ENCODE results near the gene CD300A. TPM values are rescaled to one million over a fixed set of nuclear protein-coding genes. Genes with fewer than 3 reads are reported as not detected.

Gene CD300A
- total and polyA plus RNA-seq, 10 donors, result 34.2 to 142 (median 107) TPM

- H3K27ac ChIP-seq, result peak overlapping the region; percentile 63 to 95 (median 88)
- WGBS, 5 donors, result 22 to 39% (median 29%) methylated on average over 21 of the region's 21 CpGs
Observed at GRCh38 chr17:74467221-74467951, 952 bp downstream of the CD300A start.

GRCh38 chr17:74471341-74471740 is 4.9 kb downstream of the CD300A start:
- peaks cover 0 to 73% (median 12%) of the 10 kb centered on the region in 6 donors for H3K36me3 ChIP-seq
- peak overlapping the region in 4 of 8 donors; percentile 15 to 95 (median 94) for H3K27ac ChIP-seq
- DNase-seq, result no peak
- TF ChIP-seq POLR2A (IDR thresholded peaks at IDR 0.05), result no peak
- TF ChIP-seq CTCF (IDR thresholded peaks at IDR 0.05 in 8 of 11, conservative IDR thresholded peaks at IDR 0.05 in 3 of 11), result no peak
- TF ChIP-seq POLR2AphosphoS5 (IDR thresholded peaks at IDR 0.05), result no peak
- WGBS, 5 donors, result 83 to 93% (median 88%) methylated on average over 3 of the region's 3 CpGs
- H3K4me3 ChIP-seq, result no peak overlapping the region
- H3K4me1 ChIP-seq, result peaks cover 0 to 99% (median 48%) of the 10 kb centered on the region in 6 donors
- peaks cover 0 to 25% (median 0%) of the 10 kb centered on the region in 7 donors for H3K27me3 ChIP-seq (replicated peaks in 1 of 7)
- intact Hi-C loops (cut with DNase I; ENCODE audit: low total_unique reads), result no loop called here
- peaks cover 0 to 17% (median 12%) of the 10 kb centered on the region in 8 donors for H3K9me3 ChIP-seq

More at GRCh38 chr17:74467221-74467951, 952 bp downstream of the CD300A start:
- TF ChIP-seq CTCF (IDR thresholded peaks at IDR 0.05 in 8 of 11, conservative IDR thresholded peaks at IDR 0.05 in 3 of 11) (no peak), POLR2AphosphoS5 (IDR thresholded peaks at IDR 0.05) (peak in 1 of 3 donors; percentile 76), POLR2A (IDR thresholded peaks at IDR 0.05) (no peak)
- Histone ChIP-seq H3K27me3 (replicated peaks in 1 of 7) (peaks cover 0 to 14% (median 0%) of the 10 kb centered on the region in 7 donors), H3K4me3 (peak overlapping the region; percentile 40 to 88 (median 53)), H3K36me3 (peaks cover 0 to 33% (median 0%) of the 10 kb centered on the region in 6 donors), H3K9me3 (no peaks in the 10 kb centered on the region), H3K4me1 (peaks cover 13 to 100% (median 64%) of the 10 kb centered on the region in 6 donors)
- intact Hi-C loops (cut with DNase I; ENCODE audit: low total_unique reads), result no loop called here
- DNase-seq, result no peak

- no peak for DNase-seq
- no peak for TF ChIP-seq POLR2A (IDR thresholded peaks at IDR 0.05)
- TF ChIP-seq CTCF (IDR thresholded peaks at IDR 0.05 in 8 of 11, conservative IDR thresholded peaks at IDR 0.05 in 3 of 11), result no peak
- no peak for TF ChIP-seq POLR2AphosphoS5 (IDR thresholded peaks at IDR 0.05)
Observed at GRCh38 chr17:74472890-74473289, 6.5 kb downstream of the CD300A start.

GRCh38 chr17:74473294-74473693 is 6.9 kb downstream of the CD300A start:
- Histone ChIP-seq H3K4me3 (peak overlapping the region in 1 of 8 donors; percentile 27), H3K27me3 (replicated peaks in 1 of 7) (peaks cover 0 to 16% (median 0%) of the 10 kb centered on the region in 7 donors), H3K9me3 (peaks cover 0 to 17% (median 13%) of the 10 kb centered on the region in 8 donors), H3K27ac (peak overlapping the region in 4 of 8 donors; percentile 4 to 95 (median 94)), H3K4me1 (peaks cover 3 to 99% (median 47%) of the 10 kb centered on the region in 6 donors), H3K36me3 (peaks cover 0 to 89% (median 12%) of the 10 kb centered on the region in 6 donors)
- intact Hi-C loops (cut with DNase I; ENCODE audit: low total_unique reads), result no loop called here
- DNase-seq, result no peak
- no peak for TF ChIP-seq CTCF (IDR thresholded peaks at IDR 0.05 in 8 of 11, conservative IDR thresholded peaks at IDR 0.05 in 3 of 11)
- no peak for TF ChIP-seq POLR2A (IDR thresholded peaks at IDR 0.05)
- TF ChIP-seq POLR2AphosphoS5 (IDR thresholded peaks at IDR 0.05), result peak in 1 of 3 donors; percentile 22
- WGBS, 5 donors, result 77 to 93% (median 85%) methylated on average over 5 to 8 of the region's 8 CpGs

More at GRCh38 chr17:74472890-74473289, 6.5 kb downstream of the CD300A start:
- H3K4me1 ChIP-seq, result peaks cover 0 to 99% (median 47%) of the 10 kb centered on the region in 6 donors
- H3K27ac ChIP-seq, result peak overlapping the region in 3 of 8 donors; percentile 93 to 95 (median 94)
- H3K36me3 ChIP-seq, result peaks cover 0 to 88% (median 12%) of the 10 kb centered on the region in 6 donors
- 70 to 91% (median 87%) methylated on average over 3 to 4 of the region's 4 CpGs for WGBS, 5 donors
- peaks cover 0 to 17% (median 13%) of the 10 kb centered on the region in 8 donors for H3K9me3 ChIP-seq
- peak overlapping the region in 1 of 8 donors; percentile 6 for H3K4me3 ChIP-seq
- peaks cover 0 to 19% (median 0%) of the 10 kb centered on the region in 7 donors for H3K27me3 ChIP-seq (replicated peaks in 1 of 7)
- intact Hi-C loops (cut with DNase I; ENCODE audit: low total_unique reads), result no loop called here

All from spleen (tissue), 11 donors.